Caco-2 (cell line): ENCODE data around the gene OR7A5. TPM values are rescaled to one million over a fixed set of nuclear protein-coding genes. Genes with fewer than 3 reads are reported as not detected.

Source experiments
- Bru-seq: library from RNA; stranded (reverse); fragments of 400-500 nt; gene quantifications from one replicate; lab custom pipeline; 2021; lab: Mats Ljungman, UMichigan
- BruChase-seq, 2 experiments: library from RNA; stranded (reverse); fragments of 400-500 nt; gene quantifications; one replicate each; lab custom pipeline; 2021; lab: Mats Ljungman, UMichigan
- BruUV-seq: library from RNA; stranded (reverse); fragments of 400-500 nt; replicated peaks from 2 replicates; lab custom pipeline; 2021; lab: Mats Ljungman, UMichigan
- CTCF ChIA-PET: fragments of 300-600 bp; sonication (Branson Sonifier 250); formaldehyde crosslinking; loops from one replicate; lab custom pipeline; 2022; ENCODE audit warnings: antibody characterized with exemption; lab: Charles Lee
- POLR2A ChIA-PET: fragments of 300-600 bp; sonication (Branson Sonifier 250); formaldehyde crosslinking; loops from one replicate; lab custom pipeline; 2022; ENCODE audit warnings: antibody characterized with exemption; lab: Charles Lee
- DNase-seq, 2 experiments: peaks; one replicate each; pipeline versions ENCODE4 v3.0.0 to v3.0.0-alpha.2; 2020 to 2022
- H3K27me3 ChIP-seq: replicated peaks from 2 replicates; pipeline ENCODE4 v1.6.0; 2011; ENCODE audit warnings: low read length; ENCODE audit not compliant: control insufficient read depth, insufficient read depth
- H3K36me3 ChIP-seq: 2 replicates; pipeline ENCODE4 v1.5.1; 2011; ENCODE audit warnings: low read length; ENCODE audit not compliant: control insufficient read depth, insufficient read depth
- H3K4me1 ChIP-seq: fragments of 250-450 bp; sonication (Bioruptor Pico); 2 replicates; pipeline ENCODE4 v1.5.1; 2020; ENCODE audit warnings: mild to moderate bottlenecking
- H3K4me3 ChIP-seq: 2 replicates; pipeline ENCODE4 v1.5.1; 2011; ENCODE audit warnings: low read depth, mild to moderate bottlenecking, control low read depth, low read length
- H3K9me3 ChIP-seq: fragments of 250-450 bp; sonication (Bioruptor Pico); 2 replicates; pipeline ENCODE4 v1.5.1; 2020; ENCODE audit warnings: mild to moderate bottlenecking, moderate library complexity
- H3K27ac Mint-ChIP-seq: one replicate; pipeline ENCODE4 v1.8.0; 2022; ENCODE audit warnings: mixed read lengths; ENCODE audit not compliant: unreplicated experiment
- H3K27me3 Mint-ChIP-seq: one replicate; pipeline ENCODE4 v1.8.0; 2022; ENCODE audit warnings: mixed read lengths; ENCODE audit not compliant: insufficient read depth, unreplicated experiment
- H3K36me3 Mint-ChIP-seq: one replicate; pipeline ENCODE4 v1.8.0; 2022; ENCODE audit warnings: mild to moderate bottlenecking, mixed read lengths; ENCODE audit not compliant: insufficient read depth, unreplicated experiment
- H3K4me1 Mint-ChIP-seq: one replicate; pipeline ENCODE4 v1.8.0; 2022; ENCODE audit warnings: low read depth, mixed read lengths; ENCODE audit not compliant: unreplicated experiment
- H3K4me3 Mint-ChIP-seq: one replicate; pipeline ENCODE4 v1.8.0; 2022; ENCODE audit warnings: mild to moderate bottlenecking, moderate library complexity, mixed read lengths; ENCODE audit not compliant: unreplicated experiment
- H3K9me3 Mint-ChIP-seq: one replicate; pipeline ENCODE4 v1.8.0; 2022; ENCODE audit warnings: mixed read lengths; ENCODE audit not compliant: unreplicated experiment
- intact Hi-C: fragments of 100-400 bp; cut with micrococcal nuclease; formaldehyde crosslinking; loops from one replicate; pipeline ENCODE4 v1.10.0; 2022; ENCODE audit not compliant: unreplicated experiment
- long read RNA-seq: library from polyadenylated mRNA; stranded (forward); transcript quantifications from one replicate; pipeline ENCODE4 v2.0.0, GENCODE V29; 2022
- total RNA-seq: library from RNA; stranded (reverse); gene quantifications from 2 replicates; pipeline ENCODE4 v1.2.3, GENCODE V29; 2022
- TF ChIP-seq, protein P1 (sequence below), 2 experiments: fragments of 200-600 bp in 1 of 2; IDR thresholded peaks; 1 replicate in 1 of 2; 2 replicates in 1 of 2; pipeline versions ENCODE4 v1.5.1 to v1.8.0; 2011 to 2022; ENCODE audit warnings: antibody characterized with exemption in 1 of 2, control low read depth in 1 of 2, inconsistent platforms in 1 of 2, low read depth in 1 of 2, low read length in 1 of 2, mild to moderate bottlenecking in 1 of 2, moderate library complexity in 1 of 2; ENCODE audit not compliant: insufficient read depth in 1 of 2, severe bottlenecking in 1 of 2, unreplicated experiment in 1 of 2

The OR7A5 gene
- total RNA-seq (not detected in 2 replicates), Bru-seq, nascent RNA (not detected), BruChase-seq, experiment 1, labeled RNA remaining after a 2-hour chase (not detected), BruChase-seq, experiment 2, labeled RNA remaining after a 6-hour chase (not detected)
- long read RNA-seq = 0 reads

- intact Hi-C loops = no loop called here
- no peaks in the 10 kb centered on the region for H3K36me3 ChIP-seq
- BruUV-seq = no TSS peak
- Mint-ChIP-seq H3K36me3 (no peaks in the 10 kb centered on the region), H3K9me3 (no peaks in the 10 kb centered on the region), H3K4me1 (no peaks in the 10 kb centered on the region), H3K4me3 (no peak within 1 kb of the TSS), H3K27me3 (peaks cover 5% of the 10 kb centered on the region), H3K27ac (no peak within 1 kb of the TSS)
- H3K4me1 ChIP-seq = no peaks in the 10 kb centered on the region
- CTCF ChIA-PET = no interaction called here
- TF ChIP-seq, protein P1, sequence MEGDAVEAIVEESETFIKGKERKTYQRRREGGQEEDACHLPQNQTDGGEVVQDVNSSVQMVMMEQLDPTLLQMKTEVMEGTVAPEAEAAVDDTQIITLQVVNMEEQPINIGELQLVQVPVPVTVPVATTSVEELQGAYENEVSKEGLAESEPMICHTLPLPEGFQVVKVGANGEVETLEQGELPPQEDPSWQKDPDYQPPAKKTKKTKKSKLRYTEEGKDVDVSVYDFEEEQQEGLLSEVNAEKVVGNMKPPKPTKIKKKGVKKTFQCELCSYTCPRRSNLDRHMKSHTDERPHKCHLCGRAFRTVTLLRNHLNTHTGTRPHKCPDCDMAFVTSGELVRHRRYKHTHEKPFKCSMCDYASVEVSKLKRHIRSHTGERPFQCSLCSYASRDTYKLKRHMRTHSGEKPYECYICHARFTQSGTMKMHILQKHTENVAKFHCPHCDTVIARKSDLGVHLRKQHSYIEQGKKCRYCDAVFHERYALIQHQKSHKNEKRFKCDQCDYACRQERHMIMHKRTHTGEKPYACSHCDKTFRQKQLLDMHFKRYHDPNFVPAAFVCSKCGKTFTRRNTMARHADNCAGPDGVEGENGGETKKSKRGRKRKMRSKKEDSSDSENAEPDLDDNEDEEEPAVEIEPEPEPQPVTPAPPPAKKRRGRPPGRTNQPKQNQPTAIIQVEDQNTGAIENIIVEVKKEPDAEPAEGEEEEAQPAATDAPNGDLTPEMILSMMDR (IDR thresholded peaks at IDR 0.05; ENCODE audit: insufficient read depth in 1 of 2, low read depth in 1 of 2, low read length in 1 of 2, severe bottlenecking in 1 of 2, unreplicated experiment in 1 of 2) = no peak
- POLR2A ChIA-PET = no interaction called here
- H3K27me3 ChIP-seq = no peaks in the 10 kb centered on the region
- no peak within 1 kb of the TSS for H3K4me3 ChIP-seq
- no peak for DNase-seq
- peaks cover 4% of the 10 kb centered on the region; the same call in 1 of the 2 replicates for H3K9me3 ChIP-seq
Observed at GRCh38 chr19:14835011-14835410, at the start of gene OR7A5, which contains the start of gene OR7C1. OR7A5 (minus strand) TSS chr19:14835185; CDS start chr19:14828241, 6,944 bp downstream. OR7C1 (minus strand) TSS chr19:14835185; CDS start chr19:14800136, 35,049 bp downstream.

DNA sequence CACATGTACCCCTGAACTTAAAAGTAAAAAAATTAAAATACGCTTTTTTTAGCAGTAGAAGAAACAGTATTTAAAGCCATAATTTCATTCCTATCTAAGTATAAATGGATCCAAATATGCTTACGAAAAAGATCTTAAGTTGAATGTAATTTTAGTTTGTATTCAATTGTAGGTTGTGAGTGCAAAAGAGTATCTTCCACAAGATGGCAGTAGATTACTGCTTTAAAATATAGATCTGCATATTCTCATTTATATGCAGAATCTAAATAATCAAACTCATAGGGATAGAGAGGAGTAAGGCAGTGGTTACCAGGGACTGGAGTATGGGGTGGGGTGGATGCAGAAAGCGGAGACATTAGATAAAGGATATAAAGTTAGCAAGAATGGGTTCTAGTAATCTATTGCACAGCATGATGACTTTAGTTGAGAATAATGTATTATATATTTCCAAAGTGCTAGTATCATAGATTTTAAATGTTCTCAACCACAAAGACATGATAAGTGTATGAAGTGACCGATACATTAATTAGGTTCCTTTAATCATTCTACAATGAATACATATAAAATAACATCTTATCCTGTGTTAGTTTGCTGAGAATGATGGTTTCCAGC is 36.7 kb upstream of the OR7A5 start:
- BruUV-seq = no TSS peak
- Histone ChIP-seq H3K36me3 (no peaks in the 10 kb centered on the region), H3K4me3 (no peak overlapping the region), H3K9me3 (no peaks in the 10 kb centered on the region), H3K27me3 (no peaks in the 10 kb centered on the region), H3K4me1 (no peaks in the 10 kb centered on the region)
- TF ChIP-seq, protein P1 (IDR thresholded peaks at IDR 0.05; ENCODE audit: insufficient read depth in 1 of 2, low read depth in 1 of 2, low read length in 1 of 2, severe bottlenecking in 1 of 2, unreplicated experiment in 1 of 2) = peak; percentile 26 to 31
- POLR2A ChIA-PET = no interaction called here
- no peak overlapping the region for H3K27ac Mint-ChIP-seq
- no peaks in the 10 kb centered on the region for H3K9me3 Mint-ChIP-seq
- H3K36me3 Mint-ChIP-seq = no peaks in the 10 kb centered on the region
- intact Hi-C loops = loop anchor here (1.0 kb wide), 1 partner anchor 17 kb away; no protein-coding TSS in a partner anchor
- DNase-seq = no peak
- CTCF ChIA-PET = no interaction called here
- peaks cover 5% of the 10 kb centered on the region for H3K27me3 Mint-ChIP-seq
- H3K4me1 Mint-ChIP-seq = no peaks in the 10 kb centered on the region
- H3K4me3 Mint-ChIP-seq = no peak overlapping the region

DNA sequence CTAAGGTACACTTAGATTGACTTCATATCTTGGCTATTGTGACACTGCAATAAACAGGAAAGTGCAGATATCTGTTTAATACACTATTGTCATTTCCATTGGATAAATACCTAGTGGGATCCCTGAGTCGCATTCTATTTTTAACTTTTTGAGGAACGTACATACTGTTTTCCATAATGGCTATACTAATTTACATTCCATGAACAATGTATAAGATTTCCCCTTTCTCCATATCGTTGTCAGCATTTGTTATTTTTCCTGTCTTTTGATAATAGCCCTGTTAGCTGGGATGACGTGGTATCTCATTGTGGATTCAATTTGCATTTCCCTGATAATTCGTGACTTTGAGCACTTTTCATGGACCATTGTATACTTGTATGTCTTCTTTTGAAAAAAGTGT is 33.5 kb upstream of the OR7A5 start:
- no TSS peak for BruUV-seq
- Histone ChIP-seq H3K27me3 (no peaks in the 10 kb centered on the region; the same call in 1 of the 2 replicates), H3K36me3 (no peaks in the 10 kb centered on the region), H3K9me3 (no peaks in the 10 kb centered on the region), H3K4me1 (no peaks in the 10 kb centered on the region), H3K4me3 (no peak overlapping the region)
- intact Hi-C loops = no loop called here
- CTCF ChIA-PET = no interaction called here
- Mint-ChIP-seq H3K36me3 (no peaks in the 10 kb centered on the region), H3K4me1 (no peaks in the 10 kb centered on the region), H3K27ac (no peak overlapping the region), H3K27me3 (peaks cover 10% of the 10 kb centered on the region), H3K9me3 (no peaks in the 10 kb centered on the region), H3K4me3 (no peak overlapping the region)
- POLR2A ChIA-PET = no interaction called here
- no peak for DNase-seq
- TF ChIP-seq, protein P1 (IDR thresholded peaks at IDR 0.05; ENCODE audit: insufficient read depth in 1 of 2, low read depth in 1 of 2, low read length in 1 of 2, severe bottlenecking in 1 of 2, unreplicated experiment in 1 of 2) = no peak
